Activated CD4-positive, alpha-beta T cell treated with anti-CD3 and anti-CD28 coated beads, Interleukin-2, amount 50 U/mL, for 4 hours (primary cell): ENCODE data around the gene LY6G6F.

ENCODE experiments used
- DNase-seq, 2 experiments: peaks; one replicate each; pipeline ENCODE4 v3.0.0-alpha.2; 2020

The LY6G6F gene

GRCh38 chr6:31677955-31678354 is 28.7 kb upstream of the LY6G6F start:
- no peak for DNase-seq

- DNase-seq, result peak; percentile 41 to 53
Measured at GRCh38 chr6:31680226-31681134, 26.2 kb upstream of the LY6G6F start, which contains the start of gene LY6G5C. Gene LY6G5C (minus strand): TSS chr6:31681067. CDS start chr6:31680373, 694 bp downstream.

GRCh38 chr6:31681135-31681671 is 25.5 kb upstream of the LY6G6F start:
- DNase-seq, result peak; percentile 23 to 32

- no peak for DNase-seq
Measured at GRCh38 chr6:31683591-31683990, 23.1 kb upstream of the LY6G6F start.

GRCh38 chr6:31686483-31686882 is 20.2 kb upstream of the LY6G6F start:
- no peak for DNase-seq

- DNase-seq, result no peak
Measured at GRCh38 chr6:31687321-31687720, 19.3 kb upstream of the LY6G6F start.

- DNase-seq, result no peak
Measured at GRCh38 chr6:31687860-31688693, 18.6 kb upstream of the LY6G6F start.

- no peak for DNase-seq
Measured at GRCh38 chr6:31689249-31690110, 17.2 kb upstream of the LY6G6F start.

- DNase-seq, result no peak
Measured at GRCh38 chr6:31690231-31691077, 16.2 kb upstream of the LY6G6F start.

GRCh38 chr6:31691078-31691463 is 15.6 kb upstream of the LY6G6F start:
- DNase-seq, result no peak

- DNase-seq, result no peak
Measured at GRCh38 chr6:31691564-31692108, 15.0 kb upstream of the LY6G6F start.

- DNase-seq, result no peak
Measured at GRCh38 chr6:31692353-31692752, 14.3 kb upstream of the LY6G6F start.

- DNase-seq, result no peak
Measured at GRCh38 chr6:31692886-31693285, 13.8 kb upstream of the LY6G6F start.

GRCh38 chr6:31693535-31693934 is 13.1 kb upstream of the LY6G6F start:
- no peak for DNase-seq

GRCh38 chr6:31697555-31697954 is 9.1 kb upstream of the LY6G6F start:
- no peak for DNase-seq

GRCh38 chr6:31700740-31701401 is 5.8 kb upstream of the LY6G6F start:
- no peak for DNase-seq

GRCh38 chr6:31701666-31702404 is 4.8 kb upstream of the LY6G6F start:
- DNase-seq, result no peak

GRCh38 chr6:31702405-31702818 is 4.3 kb upstream of the LY6G6F start:
- peak; percentile 23 to 26 for DNase-seq

- DNase-seq, result peak; percentile 97 to 98
Measured at GRCh38 chr6:31702819-31703716, 3.6 kb upstream of the LY6G6F start, which contains the start of gene ABHD16A. Gene ABHD16A (minus strand): TSS chr6:31703324. CDS start chr6:31703281, 43 bp downstream.
